Measurements from ENCODE around the gene SIAH3. TPM values are rescaled to one million over a fixed set of nuclear protein-coding genes. Genes with fewer than 3 reads are reported as not detected.

The SIAH3 gene
- total and polyA plus RNA-seq, 2 experiments from 2014 or later = 0.13 to 0.17 TPM

- Mint-ChIP-seq H3K27me3 (ENCODE audit: insufficient read depth, low read depth, poor library complexity) (peaks cover 6% of the 10 kb centered on the region), H3K4me1 (peaks cover 12% of the 10 kb centered on the region), H3K36me3 (ENCODE audit: low read depth) (no peaks in the 10 kb centered on the region), H3K27ac (no peak overlapping the region), H3K9me3 (no peaks in the 10 kb centered on the region; the same call in 2 of the 3 replicates), H3K4me3 (no peak overlapping the region)
- Histone ChIP-seq H2AFZ (0 out of 2 replicates have a peak overlapping the region, but pooled peaks have one; percentile 18), H3F3A (replicated peaks; ENCODE audit: low read depth) (no peaks in the 10 kb centered on the region), H4K20me1 (replicated peaks; ENCODE audit: insufficient read depth) (no peaks in the 10 kb centered on the region), H3K9me2 (ENCODE audit: insufficient read depth) (no peaks in the 10 kb centered on the region), H3K27me3 (ENCODE audit: insufficient read depth) (no peaks in the 10 kb centered on the region), H3K36me3 (ENCODE audit: insufficient read depth) (no peaks in the 10 kb centered on the region), H3K4me1 (ENCODE audit: insufficient read depth) (no peaks in the 10 kb centered on the region), H3K27ac (ENCODE audit: low read depth) (no peak overlapping the region), H3K79me2 (replicated peaks; ENCODE audit: insufficient read depth) (no peaks in the 10 kb centered on the region), H3K4me3 (no peak overlapping the region), H3K4me2 (no peak overlapping the region)
- DNase-seq (ENCODE audit: low spot score) (no peak), ATAC-seq (no peak; the same call in 2 of the 3 replicates)
- no peak for TF ChIP-seq ZNF114 (CRISPR knock-in tag; IDR thresholded peaks at IDR 0.05)
- no peak for TF ChIP-seq NANOG (IDR thresholded peaks at IDR 0.05; ENCODE audit: borderline replicate concordance)
- no peak for TF ChIP-seq ZNF462 (CRISPR knock-in tag; IDR thresholded peaks at IDR 0.05)
- no peak for TF ChIP-seq ZNF331 (CRISPR knock-in tag; IDR thresholded peaks at IDR 0.05; ENCODE audit: low read depth)
- no peak for TF ChIP-seq CREB1 (CRISPR knock-in tag; IDR thresholded peaks at IDR 0.05; ENCODE audit: low read depth)
- no peak for TF ChIP-seq STAT1 (IDR thresholded peaks at IDR 0.05; ENCODE audit: unreplicated experiment)
- no peak for TF ChIP-seq POLR2AphosphoS5 (IDR thresholded peaks at IDR 0.05; ENCODE audit: low read depth)
- no peak for TF ChIP-seq REST (IDR thresholded peaks at IDR 0.05; ENCODE audit: unreplicated experiment)
Observed at GRCh38 chr13:45892513-45892912, 41.0 kb upstream of the SIAH3 start.

Data from GM23338 (cell line).